Neural crest cell (in vitro differentiated cells): ENCODE data around the gene AFF2. TPM values are rescaled to one million over a fixed set of nuclear protein-coding genes. Genes with fewer than 3 reads are reported as not detected.
"Not testable (repeated sequence)": the region's sequence is repeated elsewhere in the genome, so short reads cannot be mapped to it uniquely, and the experiment has no call there.

Experiments used
- DNase-seq: peaks from one replicate; pipeline ENCODE4 v3.0.0; 2021; ENCODE audit warnings: low read depth, mixed read lengths, low spot score
- H3K27ac Mint-ChIP-seq: one replicate; pipeline ENCODE4 v1.8.0; 2021; ENCODE audit warnings: mild to moderate bottlenecking, mixed read lengths; ENCODE audit not compliant: unreplicated experiment
- H3K27me3 Mint-ChIP-seq: 2 replicates; pipeline ENCODE4 v1.8.0; 2021; ENCODE audit warnings: low read depth, mild to moderate bottlenecking, mixed read lengths
- H3K36me3 Mint-ChIP-seq: 2 replicates; pipeline ENCODE4 v1.8.0; 2021; ENCODE audit warnings: low read depth, mild to moderate bottlenecking, mixed read lengths
- H3K4me1 Mint-ChIP-seq: 2 replicates; pipeline ENCODE4 v1.8.0; 2021; ENCODE audit warnings: mixed read lengths
- H3K4me3 Mint-ChIP-seq: one replicate; pipeline ENCODE4 v1.8.0; 2021; ENCODE audit warnings: mild to moderate bottlenecking, mixed read lengths
- H3K9me3 Mint-ChIP-seq: 2 replicates; pipeline ENCODE4 v1.8.0; 2021; ENCODE audit warnings: mixed read lengths
- total RNA-seq: library from RNA; stranded (reverse); gene quantifications from 2 replicates; pipeline ENCODE4 v1.2.1, GENCODE V29; 2021
- TF ChIP-seq, protein P1 (sequence below): fragments of 200-600 bp; sonication (generic); conservative IDR thresholded peaks from 2 replicates; pipeline ENCODE4 v1.5.0; 2021; ENCODE audit warnings: antibody characterized with exemption, mild to moderate bottlenecking

AFF2 gene
- total RNA-seq, 1 donor from 2014 or later: 15.4 TPM

GRCh38 chrX:148661035-148661434 is 160.6 kb downstream of the AFF2 start:
- H3K4me3 Mint-ChIP-seq: no peak overlapping the region
- H3K4me1 Mint-ChIP-seq: no peaks in the 10 kb centered on the region
- no peak overlapping the region for H3K27ac Mint-ChIP-seq
- DNase-seq: no peak
- TF ChIP-seq, protein P1, sequence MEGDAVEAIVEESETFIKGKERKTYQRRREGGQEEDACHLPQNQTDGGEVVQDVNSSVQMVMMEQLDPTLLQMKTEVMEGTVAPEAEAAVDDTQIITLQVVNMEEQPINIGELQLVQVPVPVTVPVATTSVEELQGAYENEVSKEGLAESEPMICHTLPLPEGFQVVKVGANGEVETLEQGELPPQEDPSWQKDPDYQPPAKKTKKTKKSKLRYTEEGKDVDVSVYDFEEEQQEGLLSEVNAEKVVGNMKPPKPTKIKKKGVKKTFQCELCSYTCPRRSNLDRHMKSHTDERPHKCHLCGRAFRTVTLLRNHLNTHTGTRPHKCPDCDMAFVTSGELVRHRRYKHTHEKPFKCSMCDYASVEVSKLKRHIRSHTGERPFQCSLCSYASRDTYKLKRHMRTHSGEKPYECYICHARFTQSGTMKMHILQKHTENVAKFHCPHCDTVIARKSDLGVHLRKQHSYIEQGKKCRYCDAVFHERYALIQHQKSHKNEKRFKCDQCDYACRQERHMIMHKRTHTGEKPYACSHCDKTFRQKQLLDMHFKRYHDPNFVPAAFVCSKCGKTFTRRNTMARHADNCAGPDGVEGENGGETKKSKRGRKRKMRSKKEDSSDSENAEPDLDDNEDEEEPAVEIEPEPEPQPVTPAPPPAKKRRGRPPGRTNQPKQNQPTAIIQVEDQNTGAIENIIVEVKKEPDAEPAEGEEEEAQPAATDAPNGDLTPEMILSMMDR: no peak
- peaks cover 19% of the 10 kb centered on the region for H3K36me3 Mint-ChIP-seq
- H3K9me3 Mint-ChIP-seq: peaks cover 26% of the 10 kb centered on the region
- H3K27me3 Mint-ChIP-seq: no peaks in the 10 kb centered on the region

- H3K9me3 Mint-ChIP-seq: peaks cover 26% of the 10 kb centered on the region
- peaks cover 19% of the 10 kb centered on the region for H3K36me3 Mint-ChIP-seq
- no peak overlapping the region for H3K27ac Mint-ChIP-seq
- DNase-seq: no peak
- no peak overlapping the region for H3K4me3 Mint-ChIP-seq
- H3K4me1 Mint-ChIP-seq: no peaks in the 10 kb centered on the region
- TF ChIP-seq, protein P1: no peak
- no peaks in the 10 kb centered on the region for H3K27me3 Mint-ChIP-seq
These were observed 161.6 kb downstream of the AFF2 start for GRCh38 chrX:148662014-148662413.

- Mint-ChIP-seq H3K4me3 (no peak overlapping the region), H3K27ac (no peak overlapping the region), H3K4me1 (no peaks in the 10 kb centered on the region), H3K36me3 (peaks cover 30% of the 10 kb centered on the region), H3K9me3 (peaks cover 30% of the 10 kb centered on the region), H3K27me3 (no peaks in the 10 kb centered on the region)
- DNase-seq: no peak
- TF ChIP-seq, protein P1: no peak
These were observed 163.8 kb downstream of the AFF2 start for GRCh38 chrX:148664171-148664570.

DNA sequence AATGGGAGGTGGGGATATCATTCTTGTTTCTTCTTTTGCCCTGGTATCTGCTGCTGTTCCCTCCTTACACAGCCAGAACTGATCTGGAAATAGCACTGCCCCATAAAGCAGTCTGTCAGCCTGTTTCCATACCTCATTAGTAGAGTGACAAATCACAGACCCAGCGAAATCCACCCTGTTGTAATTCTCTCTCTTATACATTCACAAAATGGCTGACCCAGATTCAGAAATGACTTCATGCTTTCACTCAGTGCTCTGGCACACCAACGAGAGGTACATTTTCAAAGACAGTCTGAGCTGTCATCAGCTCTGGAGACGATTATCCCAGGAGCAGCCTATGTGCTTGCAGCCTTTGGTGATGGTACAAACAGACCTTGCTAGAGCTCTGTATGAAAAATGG is 164.6 kb downstream of the AFF2 start:
- no peaks in the 10 kb centered on the region for H3K4me1 Mint-ChIP-seq
- peaks cover 34% of the 10 kb centered on the region for H3K9me3 Mint-ChIP-seq
- TF ChIP-seq, protein P1: no peak
- H3K27me3 Mint-ChIP-seq: no peaks in the 10 kb centered on the region
- DNase-seq: no peak
- H3K36me3 Mint-ChIP-seq: peaks cover 35% of the 10 kb centered on the region
- H3K4me3 Mint-ChIP-seq: no peak overlapping the region
- H3K27ac Mint-ChIP-seq: no peak overlapping the region

DNA sequence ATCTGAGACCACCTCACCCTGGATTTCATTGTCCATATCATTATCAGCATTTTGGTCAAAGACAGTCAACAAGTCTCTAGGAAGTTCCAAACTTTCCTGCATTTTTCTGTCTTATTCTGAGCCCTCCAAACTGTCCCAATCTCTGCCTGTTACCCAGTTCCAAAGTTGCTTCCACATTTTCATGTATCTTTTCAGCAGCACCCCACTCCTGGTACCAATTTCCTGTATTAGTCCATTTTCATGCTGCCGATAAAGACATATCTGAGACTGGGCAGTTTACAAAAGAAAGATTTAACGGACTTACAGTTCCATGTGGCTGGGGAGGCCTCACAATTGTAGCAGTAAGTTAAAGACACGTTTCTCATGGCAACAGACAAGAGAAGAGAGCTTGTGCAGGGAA is 168.8 kb downstream of the AFF2 start:
- peaks cover 28% of the 10 kb centered on the region for H3K9me3 Mint-ChIP-seq

GRCh38 chrX:148670277-148670676 is 169.9 kb downstream of the AFF2 start:
- Mint-ChIP-seq H3K9me3 (peaks cover 29% of the 10 kb centered on the region), H3K36me3 (peaks cover 31% of the 10 kb centered on the region), H3K4me1 (no peaks in the 10 kb centered on the region), H3K4me3 (no peak overlapping the region), H3K27me3 (no peaks in the 10 kb centered on the region), H3K27ac (no peak overlapping the region)
- TF ChIP-seq, protein P1: no peak
- DNase-seq: no peak

More for the DNA sequence above, 168.8 kb downstream of the AFF2 start:
- not testable (repeated sequence) for H3K4me3 Mint-ChIP-seq, H3K27me3 Mint-ChIP-seq, H3K4me1 Mint-ChIP-seq, H3K27ac Mint-ChIP-seq, DNase-seq
- H3K36me3 Mint-ChIP-seq: peaks cover 34% of the 10 kb centered on the region
